A673 (cell line): Measurements from ENCODE around the gene MAGEA9B. TPM values are rescaled to one million over a fixed set of nuclear protein-coding genes. Genes with fewer than 3 reads are reported as not detected.

Experiments
- BruUV-seq: library from RNA; stranded (reverse); fragments of 400-500 nt; replicated peaks from 2 replicates; lab custom pipeline; 2021; lab: Mats Ljungman, UMichigan
- CTCF ChIA-PET: fragments of 300-600 bp; sonication (Branson Sonifier 250); formaldehyde crosslinking; loops from one replicate; lab custom pipeline; 2022; ENCODE audit warnings: antibody characterized with exemption; lab: Charles Lee
- POLR2A ChIA-PET: fragments of 300-600 bp; sonication (Branson Sonifier 250); formaldehyde crosslinking; loops from one replicate; lab custom pipeline; 2022; ENCODE audit warnings: antibody characterized with exemption; ENCODE audit not compliant: low non-redundant PET; lab: Charles Lee
- DNase-seq: peaks from one replicate; pipeline ENCODE4 v3.0.0-alpha.2; 2015; ENCODE audit warnings: low spot score
- H3K27ac ChIP-seq: fragments of 200-600 bp; sonication (generic); 2 replicates; pipeline ENCODE4 v1.5.1; 2016; ENCODE audit warnings: mixed run types, low read depth, mild to moderate bottlenecking, mixed read lengths, antibody characterized with exemption, low read length; ENCODE audit not compliant: poor library complexity, severe bottlenecking
- H3K27me3 ChIP-seq: fragments of 200-600 bp; sonication (generic); replicated peaks from 2 replicates; pipeline ENCODE4 v1.6.1; 2017; ENCODE audit warnings: mixed run types, low read depth, mild to moderate bottlenecking, mixed read lengths, antibody characterized with exemption, low read length; ENCODE audit not compliant: insufficient read depth, poor library complexity
- H3K36me3 ChIP-seq: fragments of 200-600 bp; sonication (generic); 2 replicates; pipeline ENCODE4 v1.6.1; 2016; ENCODE audit warnings: mixed run types, mild to moderate bottlenecking, mixed read lengths, antibody characterized with exemption, low read length; ENCODE audit not compliant: insufficient read depth, poor library complexity, severe bottlenecking
- H3K4me1 ChIP-seq: fragments of 200-600 bp; sonication (generic); 2 replicates; pipeline ENCODE4 v1.6.1; 2017; ENCODE audit warnings: mixed run types, mild to moderate bottlenecking, mixed read lengths, antibody characterized with exemption, low read length; ENCODE audit not compliant: insufficient read depth, poor library complexity, severe bottlenecking
- H3K4me3 ChIP-seq: fragments of 200-600 bp; sonication (generic); 2 replicates; pipeline ENCODE4 v1.5.1; 2016; ENCODE audit warnings: low read depth, mixed run types, mild to moderate bottlenecking, mixed read lengths, low read length; ENCODE audit not compliant: poor library complexity, severe bottlenecking
- H3K9me3 ChIP-seq: fragments of 200-600 bp; sonication (generic); 2 replicates; pipeline ENCODE4 v1.6.1; 2016; ENCODE audit warnings: mixed run types, low read depth, mild to moderate bottlenecking, mixed read lengths, antibody characterized with exemption, low read length; ENCODE audit not compliant: poor library complexity, severe bottlenecking
- CTCF ChIP-seq: fragments of 300-800, 200-600 bp; sonication (generic); conservative IDR thresholded peaks from 2 replicates; pipeline ENCODE4 v1.5.1; 2017; ENCODE audit warnings: low read depth, mild to moderate bottlenecking, antibody characterized with exemption, low read length, moderate library complexity, mixed read lengths
- EZH2 ChIP-seq: fragments of 200-600 bp; sonication (generic); IDR thresholded peaks from 2 replicates; pipeline ENCODE4 v1.6.1; 2017; ENCODE audit warnings: borderline replicate concordance, low read depth, mild to moderate bottlenecking, mixed read lengths, antibody characterized with exemption, low read length; ENCODE audit not compliant: poor library complexity, severe bottlenecking
- intact Hi-C: fragments of 100-400 bp; cut with micrococcal nuclease; formaldehyde crosslinking; loops from one replicate; pipeline ENCODE4 v1.10.0; 2022; ENCODE audit not compliant: unreplicated experiment
- total RNA-seq: library from RNA; stranded (reverse); gene quantifications from 2 replicates; pipeline ENCODE4 v1.2.3, GENCODE V29; 2021

MAGEA9B gene
- total RNA-seq, 1 experiment from 2014 or later, result not detected

DNA sequence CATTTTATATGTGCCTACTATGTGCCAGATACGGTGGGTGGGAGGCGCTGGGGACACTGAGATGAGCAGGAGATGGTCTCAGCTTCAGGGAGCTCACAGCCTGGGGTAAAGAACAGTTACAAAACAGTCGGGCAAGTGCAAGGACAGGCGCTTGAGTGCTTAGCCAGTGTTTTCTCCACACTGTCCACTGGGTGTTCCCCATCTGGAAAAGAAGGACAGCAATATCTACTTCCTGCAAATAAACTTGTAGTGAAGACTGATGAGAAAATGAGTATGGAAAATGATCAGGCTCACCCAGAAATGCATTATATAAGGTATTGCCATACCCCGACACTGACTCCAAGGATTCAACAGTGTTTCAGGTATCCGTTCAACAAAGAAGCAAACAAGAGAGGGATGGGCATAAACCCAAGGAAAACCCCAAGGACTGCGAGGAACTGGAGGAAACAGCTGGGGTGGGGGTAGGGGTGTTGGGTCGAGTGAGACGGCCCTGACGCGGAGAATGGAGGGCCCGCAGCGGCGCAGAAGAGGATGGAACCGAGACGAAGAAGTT lies 43.5 kb upstream of the MAGEA9B start:
- Histone ChIP-seq H3K4me1 (no peaks in the 10 kb centered on the region), H3K27me3 (no peaks in the 10 kb centered on the region), H3K9me3 (no peaks in the 10 kb centered on the region), H3K27ac (peak overlapping the region; percentile 57), H3K36me3 (no peaks in the 10 kb centered on the region), H3K4me3 (peak overlapping the region; percentile 66)
- CTCF ChIA-PET, result no interaction called here
- intact Hi-C loops, result no loop called here
- BruUV-seq, result no TSS peak
- peak; percentile 13 for DNase-seq
- TF ChIP-seq CTCF (no peak), EZH2 (no peak)
- POLR2A ChIA-PET, result no interaction called here

DNA sequence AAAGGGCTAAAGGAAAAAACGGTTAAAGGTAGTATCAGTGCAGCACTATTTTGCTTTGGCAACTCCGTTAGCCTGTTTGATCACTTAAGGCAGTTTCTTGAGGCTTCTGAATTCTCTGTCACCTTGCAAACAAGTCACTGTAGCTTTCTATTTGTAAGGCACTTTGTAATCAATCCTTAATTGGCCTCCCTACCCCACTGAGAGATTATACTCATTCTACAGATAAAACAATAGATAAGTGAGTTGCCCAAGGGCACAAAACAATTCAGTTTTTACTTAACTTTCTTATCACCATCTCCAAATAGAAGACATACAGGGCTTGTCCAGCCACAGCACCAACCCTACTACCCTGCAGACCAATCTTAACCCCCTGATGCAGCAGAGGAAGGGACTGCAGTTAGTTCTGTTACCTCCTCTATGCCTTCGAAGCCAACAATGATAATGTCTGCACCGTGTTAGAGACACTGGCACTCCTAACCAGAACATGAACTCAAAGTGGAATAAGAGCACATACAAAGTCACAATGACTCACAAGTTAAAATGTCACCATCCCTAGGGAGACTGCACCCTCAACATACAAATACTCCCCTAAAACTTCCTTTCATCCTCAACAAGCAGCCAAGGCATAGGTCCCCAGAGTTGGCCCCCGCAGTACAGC lies 42.6 kb upstream of the MAGEA9B start:
- no peaks in the 10 kb centered on the region for H3K4me1 ChIP-seq
- ChIA-PET CTCF (no interaction called here), POLR2A (no interaction called here)
- DNase-seq, result no peak
- H3K27ac ChIP-seq, result no peak overlapping the region
- intact Hi-C loops, result no loop called here
- TSS peak; percentile 24 for BruUV-seq
- no peaks in the 10 kb centered on the region for H3K9me3 ChIP-seq
- no peaks in the 10 kb centered on the region for H3K36me3 ChIP-seq
- peak overlapping the region; percentile 66 for H3K4me3 ChIP-seq
- TF ChIP-seq CTCF (no peak), EZH2 (no peak)
- no peaks in the 10 kb centered on the region for H3K27me3 ChIP-seq

- intact Hi-C loops, result no loop called here
- no peaks in the 10 kb centered on the region for H3K36me3 ChIP-seq
- no peak for DNase-seq
- H3K9me3 ChIP-seq, result no peaks in the 10 kb centered on the region
- no TSS peak for BruUV-seq
- H3K27me3 ChIP-seq, result no peaks in the 10 kb centered on the region
- TF ChIP-seq CTCF, result no peak
- no peak for TF ChIP-seq EZH2
- H3K4me1 ChIP-seq, result no peaks in the 10 kb centered on the region
- CTCF ChIA-PET, result no interaction called here
- H3K4me3 ChIP-seq, result no peak overlapping the region
- POLR2A ChIA-PET, result no interaction called here
- H3K27ac ChIP-seq, result no peak overlapping the region
Measured at GRCh38 chrX:149628768-149629167, 41.5 kb upstream of the MAGEA9B start.
